Coronary artery (tissue), 2 donors: Measurements from ENCODE around the gene ZNHIT1.

Experiments
- DNase-seq: peaks from one replicate; pipeline ENCODE4 v3.0.0-alpha.2; 2017; ENCODE audit warnings: low spot score
- H3K27ac ChIP-seq, 2 donors: fragments of 200-600 bp; sonication (generic); one replicate each; pipeline ENCODE4 v1.5.1; 2016 to 2019
- H3K4me3 ChIP-seq: fragments of 200-600 bp; sonication (generic); 2 replicates; pipeline ENCODE4 v1.5.1; 2016; ENCODE audit warnings: mild to moderate bottlenecking, moderate library complexity
- CTCF ChIP-seq: fragments of 200-600 bp; sonication (generic); IDR thresholded peaks from one replicate; pipeline ENCODE4 v1.5.1; 2019; ENCODE audit warnings: antibody characterized with exemption

ZNHIT1 gene

DNA sequence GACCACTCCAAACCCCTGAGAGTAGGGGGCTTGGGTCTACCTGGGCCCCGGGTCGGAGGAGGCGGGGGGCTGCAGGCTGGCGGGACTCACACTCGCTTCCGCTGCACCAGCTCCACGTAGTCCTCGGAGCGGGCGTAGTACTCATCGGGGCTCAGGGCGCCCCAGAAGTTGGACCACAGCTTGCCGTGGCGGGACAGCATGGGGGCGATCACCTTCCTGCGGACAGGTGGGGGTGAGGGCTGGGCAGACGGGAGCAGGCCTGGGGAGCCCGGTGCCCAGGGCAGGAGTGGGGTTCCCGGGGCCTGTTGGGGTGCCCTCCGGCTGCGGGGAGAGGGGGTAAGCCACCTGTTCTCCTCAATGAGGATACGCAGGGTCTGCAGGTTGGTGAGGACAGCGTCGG, 6.5 kb upstream of the ZNHIT1 start:
- no peak for TF ChIP-seq CTCF
- Histone ChIP-seq H3K4me3 (no peak overlapping the region), H3K27ac (no peak overlapping the region)
- DNase-seq = no peak

- Histone ChIP-seq H3K4me3 (no peak overlapping the region), H3K27ac (no peak overlapping the region)
- no peak for DNase-seq
- no peak for TF ChIP-seq CTCF
Measured at GRCh38 chr7:101212014-101212413, 6.0 kb upstream of the ZNHIT1 start.

- Histone ChIP-seq H3K27ac (peak overlapping the region in 1 of 2 donors; percentile 97), H3K4me3 (peak overlapping the region; percentile 93)
- DNase-seq = no peak
- no peak for TF ChIP-seq CTCF
Measured at GRCh38 chr7:101216001-101216859, 1.7 kb upstream of the ZNHIT1 start.

DNA sequence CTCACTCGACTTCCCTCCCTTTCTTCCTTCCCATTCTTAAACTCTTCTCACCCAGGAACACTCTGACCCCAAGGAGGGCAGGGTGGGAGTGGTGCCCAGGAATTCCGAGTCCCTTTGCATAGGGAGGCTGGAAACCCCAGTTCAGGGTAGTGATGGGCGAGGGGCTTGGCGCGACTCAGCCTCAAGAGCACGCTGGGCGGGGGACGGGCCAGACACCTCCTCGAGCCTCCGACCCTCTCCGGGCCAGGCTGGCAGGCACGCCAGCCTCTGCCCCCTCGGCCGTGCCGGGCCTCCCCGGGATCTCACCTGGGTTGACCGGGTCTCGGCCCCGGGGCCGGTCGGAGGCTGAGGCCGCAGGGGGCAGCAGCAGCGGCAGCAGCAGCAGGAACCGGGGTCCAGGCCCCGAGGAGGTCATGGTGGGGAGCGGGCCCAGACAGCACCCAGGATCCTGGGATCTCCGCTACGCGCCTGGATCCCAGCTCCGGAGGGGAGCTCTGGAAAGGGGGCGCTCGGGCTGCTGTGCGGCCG, 1.0 kb upstream of the ZNHIT1 start:
- Histone ChIP-seq H3K27ac (peak overlapping the region; percentile 81 to 97), H3K4me3 (peak overlapping the region; percentile 93)
- TF ChIP-seq CTCF = no peak
- no peak for DNase-seq

DNA sequence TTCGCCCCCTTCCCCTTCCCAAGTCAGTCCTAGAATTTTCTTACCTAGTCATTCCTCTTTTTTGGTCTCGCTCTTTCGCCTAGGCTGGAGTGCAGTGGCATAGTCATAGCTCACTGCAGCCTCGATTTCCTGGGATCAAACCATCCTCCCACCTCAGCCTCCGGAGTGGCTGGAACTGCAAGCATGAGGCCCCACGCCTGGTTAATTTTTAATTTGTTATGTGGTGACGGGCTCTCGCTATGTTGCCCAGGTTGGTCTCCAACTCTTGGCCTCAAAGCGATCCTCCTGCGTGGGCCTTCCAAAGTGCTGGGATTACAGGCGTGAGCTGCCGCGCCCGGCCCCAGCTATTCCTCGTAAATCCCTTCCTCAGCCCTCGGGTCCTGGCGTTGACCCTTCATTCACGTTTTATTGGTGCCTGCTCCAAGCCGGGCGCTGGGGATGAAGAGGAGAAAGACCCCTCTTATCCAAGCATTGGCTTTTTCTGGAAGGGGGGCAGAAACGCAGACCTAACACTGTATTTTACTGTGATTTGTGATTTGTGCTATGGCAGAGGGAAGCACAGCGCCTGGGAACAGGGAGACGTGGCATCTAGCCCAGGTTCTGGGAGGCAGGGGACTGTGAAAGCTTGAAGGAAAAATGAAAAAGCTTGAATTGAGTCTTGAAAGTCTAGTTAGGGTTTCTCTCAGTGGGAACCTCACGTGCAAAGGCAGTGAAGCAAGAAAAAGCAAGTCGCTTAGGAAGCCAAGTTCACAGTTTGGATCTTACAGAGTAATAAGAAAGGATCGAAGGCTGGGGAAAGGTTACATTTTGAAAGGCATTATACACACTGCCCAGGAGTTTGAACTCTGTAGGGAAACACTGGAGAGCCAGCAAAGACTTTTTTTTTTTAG, 516 bp downstream of the ZNHIT1 start:
- no peak for DNase-seq

DNA sequence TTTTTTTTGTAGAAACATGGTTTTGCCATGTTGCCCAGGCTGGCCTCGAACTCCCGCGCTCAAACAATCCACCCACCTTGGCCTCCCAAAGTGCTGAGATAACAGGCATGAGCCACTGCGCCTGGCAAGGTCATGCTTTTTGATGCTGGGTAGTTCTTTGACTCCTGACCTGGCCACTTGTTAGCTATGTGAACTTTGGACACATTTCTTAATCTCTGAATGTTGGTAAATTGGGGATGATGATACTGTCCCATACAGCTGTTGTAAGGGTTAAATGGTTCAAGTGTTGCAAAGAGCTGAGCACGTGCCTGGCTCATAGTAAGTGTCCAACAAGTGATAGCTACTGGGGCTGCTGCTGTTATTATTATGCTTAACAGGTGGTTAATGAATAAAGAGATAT, 2.3 kb downstream of the ZNHIT1 start:
- DNase-seq = no peak
- TF ChIP-seq CTCF = no peak
- Histone ChIP-seq H3K4me3 (no peak overlapping the region), H3K27ac (no peak overlapping the region)

More for the DNA sequence above, 516 bp downstream of the ZNHIT1 start:
- Histone ChIP-seq H3K4me3 (peak overlapping the region; percentile 93), H3K27ac (peak overlapping the region; percentile 81 to 97)
- TF ChIP-seq CTCF = no peak
